Sigmoid colon (tissue), 7 donors: ENCODE measurements around the gene CCDC80. TPM values are rescaled to one million over a fixed set of nuclear protein-coding genes. Genes with fewer than 3 reads are reported as not detected.
"Not testable (repeated sequence)": the region's sequence is repeated elsewhere in the genome, so short reads cannot be mapped to it uniquely, and the experiment has no call there.

ENCODE experiments used
- DNase-seq: peaks from one replicate; pipeline ENCODE4 v3.0.0-alpha.2; 2019
- H3K27ac ChIP-seq, 4 donors: fragments of 200-600 bp; sonication (generic); one replicate each; pipeline ENCODE4 v1.5.1; 2016 to 2019; ENCODE audit warnings: mild to moderate bottlenecking in 1 of 4
- H3K27me3 ChIP-seq, 3 donors: fragments of 200-600 bp; sonication (generic); one replicate each; pipeline ENCODE4 v1.5.1; 2019; ENCODE audit warnings: mild to moderate bottlenecking in 1 of 3
- H3K36me3 ChIP-seq, 4 donors: fragments of 200-600 bp; sonication (generic); one replicate each; pipeline ENCODE4 v1.5.1; 2016 to 2019
- H3K4me1 ChIP-seq, 4 donors: fragments of 200-600 bp; sonication (generic); one replicate each; pipeline ENCODE4 v1.5.1; 2017 to 2019
- H3K4me3 ChIP-seq, 4 donors: fragments of 200-600 bp; sonication (generic); one replicate each; pipeline ENCODE4 v1.5.1; 2017 to 2019; ENCODE audit warnings: mild to moderate bottlenecking in 2 of 4, moderate library complexity in 1 of 4
- H3K9me3 ChIP-seq, 4 donors: fragments of 200-600 bp in 3 of 4; sonication (generic) in 3 of 4; one replicate each; pipeline versions ENCODE4 v1.5.1 to v1.6.1; 2013 to 2019
- EP300 ChIP-seq, 4 donors: sonication (generic); formaldehyde crosslinking; IDR thresholded peaks; one replicate each; pipeline ENCODE4 v1.6.1; 2017; ENCODE audit warnings: antibody characterized with exemption in 4 of 4
- POLR2A ChIP-seq, 2 donors: fragments of 450-650 bp; IDR thresholded peaks; one replicate each; pipeline ENCODE4 v1.6.1; 2016; ENCODE audit warnings: antibody characterized with exemption in 2 of 2, mild to moderate bottlenecking in 2 of 2, moderate library complexity in 2 of 2
- POLR2AphosphoS5 ChIP-seq, 4 donors: sonication (generic); formaldehyde crosslinking; IDR thresholded peaks; one replicate each; pipeline ENCODE4 v1.6.1; 2017; ENCODE audit warnings: antibody characterized with exemption in 4 of 4
- WGBS, 2 donors: extraction: QIAGEN DNeasy Blood & Tissue Kit; methylation state at CpG; one replicate each; pipeline ENCODE4 v1.1.7; 2013; 5-methylcytosine and 5-hydroxymethylcytosine counted together
- intact Hi-C: fragments of 100-400 bp; cut with DNase I; formaldehyde crosslinking; loops from one replicate; pipeline ENCODE4 v1.15.1; 2023
- polyA plus RNA-seq, 3 donors: library from polyadenylated mRNA; stranded (reverse); fragments of 200-250 nt; gene quantifications; one replicate each; pipeline ENCODE4 v1.2.3, GENCODE V29; 2013
- total RNA-seq, 4 donors: library from RNA; depleted of rRNA; stranded (reverse); fragments of >200 nt; gene quantifications; one replicate each; pipeline ENCODE4 v1.1.0, GENCODE V29; 2016
- TF ChIP-seq, protein P1 (sequence below), 4 experiments: fragments of 450-650 bp in 3 of 4; fragments of 200-600 bp in 1 of 4; IDR thresholded peaks; one replicate each; pipeline ENCODE4 v1.5.1; 2016 to 2019; ENCODE audit warnings: antibody characterized with exemption in 4 of 4, mild to moderate bottlenecking in 3 of 4, moderate library complexity in 2 of 4
- donor health status: healthy with polysubstance abuse.
- donor health status: Bipolar disorder and iron deficiency.
- donor health status: healthy.

Gene CCDC80
- total and polyA plus RNA-seq, 7 donors: 1.8 to 201 (median 30.0) TPM

DNA sequence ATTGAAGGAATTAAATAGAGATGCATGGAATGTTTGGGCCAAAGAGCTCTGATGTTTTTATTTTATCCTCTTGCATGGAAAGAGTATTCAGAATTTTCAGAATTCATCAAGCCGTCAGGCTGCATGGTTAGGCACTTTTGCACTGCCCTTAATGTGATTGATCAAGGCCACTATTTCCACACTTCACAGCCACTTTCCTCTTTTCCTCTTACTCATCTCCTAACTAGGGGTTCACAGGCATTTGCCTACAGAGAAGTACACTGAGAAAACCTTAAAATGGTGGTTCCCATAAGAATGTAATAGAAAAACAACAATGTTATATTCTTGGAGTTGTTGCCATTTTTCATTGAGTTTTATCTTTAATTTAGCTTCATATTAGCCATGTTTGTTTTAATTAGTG lies 68.2 kb downstream of the CCDC80 start:
- Histone ChIP-seq H3K4me3 (no peak overlapping the region), H3K27ac (no peak overlapping the region), H3K27me3 (no peaks in the 10 kb centered on the region), H3K9me3 (no peaks in the 10 kb centered on the region), H3K4me1 (no peaks in the 10 kb centered on the region), H3K36me3 (peaks cover 0 to 86% (median 16%) of the 10 kb centered on the region in 4 donors)
- 91 to 92% methylated on average over 1 of the region's 1 CpG for WGBS, 2 donors
- intact Hi-C loops: no loop called here
- DNase-seq: no peak
- no peak for TF ChIP-seq POLR2A (IDR thresholded peaks at IDR 0.05)
- no peak for TF ChIP-seq POLR2AphosphoS5 (IDR thresholded peaks at IDR 0.05)
- TF ChIP-seq, protein P1, sequence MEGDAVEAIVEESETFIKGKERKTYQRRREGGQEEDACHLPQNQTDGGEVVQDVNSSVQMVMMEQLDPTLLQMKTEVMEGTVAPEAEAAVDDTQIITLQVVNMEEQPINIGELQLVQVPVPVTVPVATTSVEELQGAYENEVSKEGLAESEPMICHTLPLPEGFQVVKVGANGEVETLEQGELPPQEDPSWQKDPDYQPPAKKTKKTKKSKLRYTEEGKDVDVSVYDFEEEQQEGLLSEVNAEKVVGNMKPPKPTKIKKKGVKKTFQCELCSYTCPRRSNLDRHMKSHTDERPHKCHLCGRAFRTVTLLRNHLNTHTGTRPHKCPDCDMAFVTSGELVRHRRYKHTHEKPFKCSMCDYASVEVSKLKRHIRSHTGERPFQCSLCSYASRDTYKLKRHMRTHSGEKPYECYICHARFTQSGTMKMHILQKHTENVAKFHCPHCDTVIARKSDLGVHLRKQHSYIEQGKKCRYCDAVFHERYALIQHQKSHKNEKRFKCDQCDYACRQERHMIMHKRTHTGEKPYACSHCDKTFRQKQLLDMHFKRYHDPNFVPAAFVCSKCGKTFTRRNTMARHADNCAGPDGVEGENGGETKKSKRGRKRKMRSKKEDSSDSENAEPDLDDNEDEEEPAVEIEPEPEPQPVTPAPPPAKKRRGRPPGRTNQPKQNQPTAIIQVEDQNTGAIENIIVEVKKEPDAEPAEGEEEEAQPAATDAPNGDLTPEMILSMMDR (IDR thresholded peaks at IDR 0.05): no peak
- no peak for TF ChIP-seq EP300 (IDR thresholded peaks at IDR 0.05)

DNA sequence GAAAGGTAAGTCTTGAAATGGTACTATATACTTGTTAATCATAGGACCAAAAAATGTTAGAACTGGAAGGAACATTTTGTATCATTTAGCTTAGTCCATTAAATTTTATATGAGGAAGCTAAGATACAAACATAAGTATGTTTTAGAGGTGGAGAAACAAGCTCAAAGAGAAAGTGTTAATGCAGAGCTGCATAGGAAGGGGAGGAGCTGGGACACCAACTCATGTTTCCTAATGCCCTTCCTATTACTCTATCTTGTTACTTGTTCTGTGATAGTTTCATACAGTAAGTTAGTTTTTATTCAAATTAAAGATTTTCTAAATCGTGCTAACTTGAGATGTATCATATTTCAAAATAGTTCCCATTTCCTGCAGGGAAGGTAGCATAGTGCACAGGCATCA lies 71.7 kb downstream of the CCDC80 start:
- intact Hi-C loops: no loop called here

DNA sequence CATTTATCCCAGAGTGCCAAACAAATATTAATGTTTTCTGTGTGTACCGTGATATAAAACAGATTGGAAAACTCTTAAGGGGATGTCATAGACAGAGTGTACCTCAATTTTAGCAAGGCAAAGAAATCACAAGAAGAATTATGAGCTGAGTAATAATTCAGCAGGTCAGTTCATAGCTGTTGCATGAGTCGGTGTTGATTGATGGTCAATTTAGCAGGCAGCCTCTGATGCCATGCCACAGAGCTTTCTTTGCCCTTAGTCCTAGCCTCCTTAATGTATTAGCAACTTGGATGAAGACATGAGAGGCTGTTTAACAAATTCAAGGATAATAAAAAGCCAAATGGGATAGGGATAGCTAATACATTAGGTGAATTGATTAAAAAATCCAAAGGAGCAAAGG lies 72.3 kb downstream of the CCDC80 start:
- Histone ChIP-seq H3K4me3 (no peak overlapping the region), H3K27ac (no peak overlapping the region), H3K4me1 (peaks cover 0 to 1% (median 0%) of the 10 kb centered on the region in 4 donors), H3K27me3 (no peaks in the 10 kb centered on the region), H3K36me3 (peaks cover 0 to 82% (median 16%) of the 10 kb centered on the region in 4 donors), H3K9me3 (no peaks in the 10 kb centered on the region)
- TF ChIP-seq POLR2AphosphoS5 (IDR thresholded peaks at IDR 0.05): no peak
- TF ChIP-seq, protein P1 (IDR thresholded peaks at IDR 0.05): no peak
- no peak for TF ChIP-seq POLR2A (IDR thresholded peaks at IDR 0.05)
- no peak for TF ChIP-seq EP300 (IDR thresholded peaks at IDR 0.05)
- DNase-seq: no peak
- intact Hi-C loops: no loop called here
- 92% methylated on average over 2 of the region's 2 CpGs for WGBS, 2 donors

More for the DNA sequence above, 71.7 kb downstream of the CCDC80 start:
- 51 to 67% methylated on average over 1 of the region's 1 CpG for WGBS, 2 donors
- no peak overlapping the region for H3K4me3 ChIP-seq
- peaks cover 0 to 88% (median 16%) of the 10 kb centered on the region in 4 donors for H3K36me3 ChIP-seq
- no peaks in the 10 kb centered on the region for H3K9me3 ChIP-seq
- DNase-seq: no peak
- no peak overlapping the region for H3K27ac ChIP-seq
- TF ChIP-seq POLR2A (IDR thresholded peaks at IDR 0.05) (no peak), POLR2AphosphoS5 (IDR thresholded peaks at IDR 0.05) (no peak), EP300 (IDR thresholded peaks at IDR 0.05) (no peak)
- TF ChIP-seq, protein P1 (IDR thresholded peaks at IDR 0.05): no peak
- no peaks in the 10 kb centered on the region for H3K4me1 ChIP-seq
- no peaks in the 10 kb centered on the region for H3K27me3 ChIP-seq

DNA sequence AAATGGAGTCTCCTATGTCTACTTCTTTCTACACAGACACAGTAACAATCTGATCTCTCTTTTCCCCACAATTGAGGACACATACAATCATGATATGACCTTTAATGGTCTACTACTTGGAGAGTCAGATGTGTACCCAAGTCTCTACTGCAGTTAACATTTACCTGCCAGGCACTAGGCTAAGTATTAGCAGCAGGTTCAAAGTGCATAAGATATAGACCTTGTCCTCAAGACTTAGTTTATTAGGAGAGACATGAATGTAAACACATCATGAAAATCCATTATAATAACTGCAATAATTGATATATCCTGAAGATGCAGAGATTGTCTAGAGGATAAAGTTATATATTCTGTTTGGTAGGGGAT lies 76.0 kb downstream of the CCDC80 start:
- Histone ChIP-seq H3K36me3 (peaks cover 0 to 48% (median 0%) of the 10 kb centered on the region in 4 donors), H3K4me3 (no peak overlapping the region), H3K27me3 (no peaks in the 10 kb centered on the region), H3K9me3 (no peaks in the 10 kb centered on the region), H3K4me1 (peaks cover 0 to 22% (median 17%) of the 10 kb centered on the region in 4 donors), H3K27ac (no peak overlapping the region)
- TF ChIP-seq, protein P1 (IDR thresholded peaks at IDR 0.05): no peak
- TF ChIP-seq POLR2A (IDR thresholded peaks at IDR 0.05) (no peak), EP300 (IDR thresholded peaks at IDR 0.05) (no peak), POLR2AphosphoS5 (IDR thresholded peaks at IDR 0.05) (no peak)
- intact Hi-C loops: loop anchor here (5.0 kb wide), 4 partner anchors 72 to 1182 kb away; partner anchors contain the start of genes ATP6V1A, GTPBP8 and NAA50
- DNase-seq: no peak

DNA sequence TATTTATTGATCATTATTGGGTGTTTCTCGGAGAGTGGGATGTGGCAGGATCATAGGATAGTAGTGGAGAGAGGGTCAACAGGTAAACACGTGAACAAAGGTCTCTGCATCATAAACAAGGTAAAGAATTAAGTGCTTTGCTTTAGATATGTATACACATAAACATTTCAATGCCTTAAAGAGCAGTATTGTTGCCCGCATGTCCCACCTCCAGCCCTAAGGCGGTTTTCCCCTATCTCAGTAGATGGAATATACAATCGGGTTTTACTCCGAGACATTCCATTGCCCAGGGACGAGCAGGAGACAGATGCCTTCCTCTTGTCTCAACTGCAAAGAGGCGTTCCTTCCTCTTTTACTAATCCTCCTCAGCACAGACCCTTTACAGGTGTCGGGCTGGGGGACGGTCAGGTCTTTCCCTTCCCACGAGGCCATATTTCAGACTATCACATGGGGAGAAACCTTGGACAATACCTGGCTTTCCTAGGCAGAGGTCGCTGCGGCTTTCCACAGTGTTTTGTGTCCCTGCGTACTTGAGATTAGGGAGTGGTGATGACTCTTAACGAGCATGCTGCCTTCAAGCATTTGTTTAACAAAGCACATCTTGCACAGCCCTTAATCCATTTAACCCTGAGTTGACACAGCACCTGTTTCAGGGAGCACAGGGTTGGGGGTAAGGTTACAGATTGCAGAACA lies 76.5 kb downstream of the CCDC80 start:
- not testable (repeated sequence) for H3K27me3 ChIP-seq, H3K27ac ChIP-seq, H3K4me3 ChIP-seq, DNase-seq, H3K9me3 ChIP-seq
- whole genome bisulfite sequencing, 2 donors: 84 to 87% methylated on average over 13 of the region's 15 CpGs
- Histone ChIP-seq H3K4me1 (peaks cover 0 to 27% (median 22%) of the 10 kb centered on the region in 4 donors), H3K36me3 (peaks cover 0 to 43% (median 0%) of the 10 kb centered on the region in 4 donors)
- intact Hi-C loops: loop anchor here (5.0 kb wide), 4 partner anchors 73 to 1183 kb away; partner anchors contain the start of genes ATP6V1A, GTPBP8 and NAA50
